ENCODE measurements around the gene PASD1.

GRCh38 chrX:151698485-151698884, 135.0 kb downstream of the PASD1 start:
- no peak for TF ChIP-seq POLR2A (IDR thresholded peaks at IDR 0.05; ENCODE audit: low read depth, low read length)
- TF ChIP-seq POLR2AphosphoS5 (IDR thresholded peaks at IDR 0.05; ENCODE audit: low read depth, low read length), result no peak
- TF ChIP-seq PAX5 (IDR thresholded peaks at IDR 0.05; ENCODE audit: insufficient read depth, low read length, severe bottlenecking), result no peak
